ENCODE results near the gene TSPAN14. TPM values are rescaled to one million over a fixed set of nuclear protein-coding genes. Genes with fewer than 3 reads are reported as not detected.

TSPAN14 gene
- total and polyA plus RNA-seq, 2 of the 13 experiments (the other 11 are each of a cell fraction or from before 2014, with no cell fraction given) = 24.1 to 80.6 TPM

GRCh38 chr10:80408242-80409101 is 45.6 kb upstream of the TSPAN14 start, which contains the start of gene PRXL2A (continued):
- TF ChIP-seq HMGXB4 (CRISPR knock-in tag; IDR thresholded peaks at IDR 0.05; ENCODE audit: borderline replicate concordance in 1 of 2, low read depth in 1 of 2) = peak in 1 of 2 experiments; percentile 79; a peak in 2 of 4 replicates
- TF ChIP-seq ZNF687 (CRISPR knock-in tag; IDR thresholded peaks at IDR 0.05) = peak; percentile 91
- TF ChIP-seq ZNF891 (CRISPR knock-in tag; IDR thresholded peaks at IDR 0.05) = peak; percentile 22; the same call in 1 of the 2 replicates
- TF ChIP-seq, protein P1, sequence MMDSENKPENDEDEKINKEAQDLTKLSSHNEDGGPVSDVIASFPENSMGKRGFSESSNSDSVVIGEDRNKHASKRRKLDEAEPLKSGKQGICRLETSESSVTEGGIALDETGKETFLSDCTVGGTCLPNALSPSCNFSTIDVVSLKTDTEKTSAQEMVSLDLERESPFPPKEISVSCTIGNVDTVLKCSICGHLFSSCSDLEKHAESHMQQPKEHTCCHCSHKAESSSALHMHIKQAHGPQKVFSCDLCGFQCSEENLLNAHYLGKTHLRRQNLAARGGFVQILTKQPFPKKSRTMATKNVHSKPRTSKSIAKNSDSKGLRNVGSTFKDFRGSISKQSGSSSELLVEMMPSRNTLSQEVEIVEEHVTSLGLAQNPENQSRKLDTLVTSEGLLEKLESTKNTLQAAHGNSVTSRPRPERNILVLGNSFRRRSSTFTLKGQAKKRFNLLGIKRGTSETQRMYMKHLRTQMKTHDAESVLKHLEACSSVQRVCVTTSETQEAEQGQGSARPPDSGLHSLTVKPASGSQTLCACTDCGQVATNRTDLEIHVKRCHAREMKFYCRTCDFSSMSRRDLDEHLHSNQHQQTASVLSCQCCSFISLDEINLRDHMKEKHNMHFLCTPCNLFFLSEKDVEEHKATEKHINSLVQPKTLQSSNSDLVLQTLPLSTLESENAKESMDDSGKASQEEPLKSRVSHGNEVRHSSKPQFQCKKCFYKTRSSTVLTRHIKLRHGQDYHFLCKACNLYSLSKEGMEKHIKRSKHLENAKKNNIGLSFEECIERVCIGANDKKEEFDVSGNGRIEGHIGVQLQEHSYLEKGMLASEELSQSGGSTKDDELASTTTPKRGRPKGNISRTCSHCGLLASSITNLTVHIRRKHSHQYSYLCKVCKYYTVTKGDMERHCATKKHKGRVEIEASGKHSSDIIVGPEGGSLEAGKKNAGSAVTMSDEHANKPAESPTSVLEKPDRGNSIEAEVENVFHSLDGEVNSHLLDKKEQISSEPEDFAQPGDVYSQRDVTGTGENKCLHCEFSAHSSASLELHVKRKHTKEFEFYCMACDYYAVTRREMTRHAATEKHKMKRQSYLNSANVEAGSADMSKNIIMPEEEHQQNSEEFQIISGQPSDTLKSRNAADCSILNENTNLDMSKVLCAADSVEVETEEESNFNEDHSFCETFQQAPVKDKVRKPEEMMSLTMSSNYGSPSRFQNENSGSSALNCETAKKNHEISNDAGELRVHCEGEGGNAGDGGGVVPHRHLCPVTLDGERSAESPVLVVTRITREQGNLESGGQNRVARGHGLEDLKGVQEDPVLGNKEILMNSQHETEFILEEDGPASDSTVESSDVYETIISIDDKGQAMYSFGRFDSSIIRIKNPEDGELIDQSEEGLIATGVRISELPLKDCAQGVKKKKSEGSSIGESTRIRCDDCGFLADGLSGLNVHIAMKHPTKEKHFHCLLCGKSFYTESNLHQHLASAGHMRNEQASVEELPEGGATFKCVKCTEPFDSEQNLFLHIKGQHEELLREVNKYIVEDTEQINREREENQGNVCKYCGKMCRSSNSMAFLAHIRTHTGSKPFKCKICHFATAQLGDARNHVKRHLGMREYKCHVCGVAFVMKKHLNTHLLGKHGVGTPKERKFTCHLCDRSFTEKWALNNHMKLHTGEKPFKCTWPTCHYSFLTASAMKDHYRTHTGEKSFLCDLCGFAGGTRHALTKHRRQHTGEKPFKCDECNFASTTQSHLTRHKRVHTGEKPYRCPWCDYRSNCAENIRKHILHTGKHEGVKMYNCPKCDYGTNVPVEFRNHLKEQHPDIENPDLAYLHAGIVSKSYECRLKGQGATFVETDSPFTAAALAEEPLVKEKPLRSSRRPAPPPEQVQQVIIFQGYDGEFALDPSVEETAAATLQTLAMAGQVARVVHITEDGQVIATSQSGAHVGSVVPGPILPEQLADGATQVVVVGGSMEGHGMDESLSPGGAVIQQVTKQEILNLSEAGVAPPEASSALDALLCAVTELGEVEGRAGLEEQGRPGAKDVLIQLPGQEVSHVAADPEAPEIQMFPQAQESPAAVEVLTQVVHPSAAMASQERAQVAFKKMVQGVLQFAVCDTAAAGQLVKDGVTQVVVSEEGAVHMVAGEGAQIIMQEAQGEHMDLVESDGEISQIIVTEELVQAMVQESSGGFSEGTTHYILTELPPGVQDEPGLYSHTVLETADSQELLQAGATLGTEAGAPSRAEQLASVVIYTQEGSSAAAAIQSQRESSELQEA (CRISPR knock-in tag; IDR thresholded peaks at IDR 0.05; ENCODE audit: not compliant biosample characterization) = peak; percentile 91
- no peak for TF ChIP-seq LCORL (IDR thresholded peaks at IDR 0.05)
- TF ChIP-seq LCORL (CRISPR knock-in tag; IDR thresholded peaks at IDR 0.05) = peak; percentile 43; the same call in 1 of the 2 replicates
- peak; percentile 31; the same call in 1 of the 2 replicates for TF ChIP-seq THAP11 (CRISPR knock-in tag; IDR thresholded peaks at IDR 0.05)
- TF ChIP-seq ZSCAN25 (CRISPR knock-in tag; IDR thresholded peaks at IDR 0.05) = peak; percentile 66
- TF ChIP-seq MXD1 (CRISPR knock-in tag; IDR thresholded peaks at IDR 0.05) = peak; percentile 72
- no peak for TF ChIP-seq ZNF382 (CRISPR knock-in tag; IDR thresholded peaks at IDR 0.05; ENCODE audit: borderline replicate concordance)
- peak; percentile 68; the same call in 1 of the 2 replicates for TF ChIP-seq TMF1 (CRISPR knock-in tag; IDR thresholded peaks at IDR 0.05; ENCODE audit: low read depth)
- 0 out of 2 replicates have a peak, but pooled peaks have one; percentile 3 for TF ChIP-seq ZNF367 (CRISPR knock-in tag; IDR thresholded peaks at IDR 0.05; ENCODE audit: borderline replicate concordance)
